NB4 (cell line): ENCODE results near the gene RGS10.

Experiments used
- CTCF ChIP-seq: IDR thresholded peaks from one replicate; pipeline ENCODE4 v1.5.1; 2012; ENCODE audit warnings: low read depth, low read length
- POLR2A ChIP-seq: IDR thresholded peaks from 2 replicates; pipeline ENCODE4 v1.6.1; 2011; ENCODE audit warnings: mild to moderate bottlenecking; ENCODE audit not compliant: insufficient read length; ENCODE audit errors: extremely low read depth

DNA sequence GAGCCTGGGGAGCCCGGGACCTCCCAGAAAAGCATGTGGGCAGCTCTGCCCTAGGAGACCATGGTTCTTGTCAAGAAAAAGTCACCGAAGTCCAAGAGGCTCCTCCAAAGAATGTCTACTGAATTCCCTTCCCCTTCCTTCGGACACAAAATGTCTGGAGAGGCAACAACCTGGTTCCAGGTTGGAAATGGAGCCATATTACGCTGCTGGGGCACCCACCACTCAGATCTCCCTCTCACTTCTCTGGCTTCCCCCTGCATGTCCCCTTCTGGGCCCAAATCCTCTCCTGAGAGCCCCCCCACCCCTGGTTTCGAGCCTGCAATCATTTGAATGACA is 52.6 kb downstream of the RGS10 start:
- TF ChIP-seq CTCF (no peak), POLR2A (no peak)
